HEK293T (cell line): ENCODE results near the gene CRIP3.
"Not testable (repeated sequence)": the region's sequence is repeated elsewhere in the genome, so short reads cannot be mapped to it uniquely, and the experiment has no call there.

Source experiments
- CTCF ChIA-PET: fragments of 350-600 bp; formaldehyde crosslinking; extraction: SDS; loops from one replicate; lab custom pipeline; 2021; ENCODE audit warnings: antibody characterized with exemption, inconsistent platforms; lab: Yijun Ruan, JAX
- POLR2A ChIA-PET: fragments of 350-600 bp; formaldehyde crosslinking; extraction: SDS; loops from one replicate; lab custom pipeline; 2020; ENCODE audit warnings: antibody characterized with exemption, inconsistent platforms; lab: Yijun Ruan, JAX
- DNase-seq: peaks from one replicate; pipeline ENCODE4 v3.0.0; 2012; ENCODE audit warnings: mixed read lengths; ENCODE audit errors: extremely low spot score
- ARNT ChIP-seq: fragments of 450-650 bp; IDR thresholded peaks from 2 replicates; pipeline ENCODE4 v1.6.1; 2017; ENCODE audit warnings: mild to moderate bottlenecking
- BHLHE40 ChIP-seq: fragments of 450-650 bp; IDR thresholded peaks from 2 replicates; pipeline ENCODE4 v1.6.1; 2016; ENCODE audit warnings: mild to moderate bottlenecking, moderate library complexity, borderline replicate concordance
- CTBP1 ChIP-seq: fragments of 450-650 bp; IDR thresholded peaks from 2 replicates; pipeline ENCODE4 v1.6.1; 2016; ENCODE audit warnings: borderline replicate concordance
- ELF4 ChIP-seq: fragments of 450-650 bp; IDR thresholded peaks from 2 replicates; pipeline ENCODE4 v1.6.1; 2017; ENCODE audit warnings: antibody characterized with exemption
- FOXA1 ChIP-seq: fragments of 450-650 bp; IDR thresholded peaks from 2 replicates; pipeline ENCODE4 v1.6.1; 2016; ENCODE audit warnings: mild to moderate bottlenecking
- FOXK2 ChIP-seq: fragments of 450-650 bp; IDR thresholded peaks from 2 replicates; pipeline ENCODE4 v1.6.1; 2016; ENCODE audit warnings: mild to moderate bottlenecking
- FOXM1 ChIP-seq: fragments of 450-650 bp; IDR thresholded peaks from 2 replicates; pipeline ENCODE4 v1.6.1; 2017; ENCODE audit warnings: mild to moderate bottlenecking, borderline replicate concordance
- HDGF ChIP-seq: fragments of 450-650 bp; IDR thresholded peaks from 2 replicates; pipeline ENCODE4 v1.6.1; 2017; ENCODE audit warnings: antibody characterized with exemption, borderline replicate concordance
- L3MBTL2 ChIP-seq: fragments of 450-650 bp; conservative IDR thresholded peaks from 2 replicates; pipeline ENCODE4 v1.6.1; 2016; ENCODE audit warnings: mild to moderate bottlenecking
- LEF1 ChIP-seq: fragments of 450-650 bp; IDR thresholded peaks from 2 replicates; pipeline ENCODE4 v1.6.1; 2017; ENCODE audit warnings: mild to moderate bottlenecking, borderline replicate concordance
- NFRKB ChIP-seq: fragments of 450-650 bp; IDR thresholded peaks from 2 replicates; pipeline ENCODE4 v1.6.1; 2016; ENCODE audit warnings: mild to moderate bottlenecking, moderate library complexity
- PKNOX1 ChIP-seq: fragments of 450-650 bp; IDR thresholded peaks from 2 replicates; pipeline ENCODE4 v1.6.1; 2016
- SP1 ChIP-seq: fragments of 450-650 bp; IDR thresholded peaks from 2 replicates; pipeline ENCODE4 v1.6.1; 2017
- SUZ12 ChIP-seq: fragments of 450-650 bp; IDR thresholded peaks from 2 replicates; pipeline ENCODE4 v1.6.1; 2016; ENCODE audit warnings: mild to moderate bottlenecking
- TARDBP ChIP-seq: fragments of 450-650 bp; IDR thresholded peaks from 2 replicates; pipeline ENCODE4 v1.6.1; 2016
- ZNF384 ChIP-seq: fragments of 450-650 bp; IDR thresholded peaks from 2 replicates; pipeline ENCODE4 v1.6.1; 2016

The CRIP3 gene

GRCh38 chr6:43308101-43308989 lies at the start of gene CRIP3:
CRIP3 (minus strand) TSS chr6:43308826; CDS start chr6:43308792, 34 bp downstream.
- POLR2A ChIA-PET: interaction anchor here (1.0 to 1.5 kb wide), 5 partner anchors 10 to 61 kb away, joined by 3 to 4 read pairs (median 3); partner anchors contain the start of gene ZNF318
- TF ChIP-seq PKNOX1 (no peak), NFRKB (no peak), SP1 (no peak), BHLHE40 (no peak)
- CTCF ChIA-PET: interaction anchor here (0.7 to 1.1 kb wide), 2 partner anchors 9 to 19 kb away, joined by 3 to 6 read pairs; no protein-coding TSS in a partner anchor
- no peak for DNase-seq

- TF ChIP-seq HDGF (no peak), LEF1 (no peak), TARDBP (no peak), FOXK2 (no peak), NFRKB (no peak), ARNT (no peak), ZNF384 (no peak), PKNOX1 (no peak), ELF4 (no peak), SUZ12 (no peak), BHLHE40 (no peak), L3MBTL2 (no peak), FOXA1 (no peak), FOXM1 (no peak), CTBP1 (no peak), SP1 (no peak)
- ChIA-PET CTCF (interaction anchor here (0.5 kb wide), 1 partner anchor 103 kb away, joined by 3 read pairs; no protein-coding TSS in a partner anchor), POLR2A (interaction anchor here (0.6 kb wide), 1 partner anchor 13 kb away, joined by 3 read pairs; the partner anchor contains the start of gene ZNF318)
- peak; percentile 18 for DNase-seq
Measured at GRCh38 chr6:43355862-43356590, 47.4 kb upstream of the CRIP3 start.

- DNase-seq, POLR2A ChIA-PET, CTCF ChIA-PET: not testable (repeated sequence)
Measured at GRCh38 chr6:43351951-43352350, 43.3 kb upstream of the CRIP3 start.

GRCh38 chr6:43347444-43347843 lies 38.8 kb upstream of the CRIP3 start:
- TF ChIP-seq PKNOX1 (no peak), LEF1 (no peak), FOXK2 (no peak), SUZ12 (no peak), FOXA1 (no peak), TARDBP (no peak), HDGF (no peak), ARNT (no peak), CTBP1 (no peak), ELF4 (no peak), SP1 (no peak), FOXM1 (no peak), BHLHE40 (no peak), ZNF384 (no peak)
- ChIA-PET CTCF (no interaction called here), POLR2A (no interaction called here)
- DNase-seq: no peak

- CTCF ChIA-PET: no interaction called here
- POLR2A ChIA-PET: no interaction called here
- DNase-seq: no peak
Measured at GRCh38 chr6:43347021-43347420, 38.4 kb upstream of the CRIP3 start.

GRCh38 chr6:43346243-43346642 lies 37.6 kb upstream of the CRIP3 start:
- POLR2A ChIA-PET, CTCF ChIA-PET, DNase-seq: not testable (repeated sequence)

More at GRCh38 chr6:43347021-43347420, 38.4 kb upstream of the CRIP3 start:
- TF ChIP-seq SP1: no peak
- TF ChIP-seq ARNT: no peak
- TF ChIP-seq SUZ12: no peak
- TF ChIP-seq ZNF384: no peak
- TF ChIP-seq TARDBP: no peak
- TF ChIP-seq CTBP1: no peak
- TF ChIP-seq PKNOX1: no peak
- TF ChIP-seq L3MBTL2: no peak
- TF ChIP-seq HDGF: no peak
- TF ChIP-seq LEF1: no peak
- TF ChIP-seq NFRKB: no peak
